Stimulated activated CD4-positive, alpha-beta T cell treated with anti-CD3 and anti-CD28 coated beads, Interleukin-1b, Interleukin-23, amount 100 ng/mL, for 48 hours (primary cell): ENCODE measurements around the gene GRIFIN.
A peak's percentile ranks its signal among the peaks of the same experiment; 100 is the strongest.
"Not testable (repeated sequence)": the region's sequence is repeated elsewhere in the genome, so short reads cannot be mapped to it uniquely, and the experiment has no call there.

Source experiments
- DNase-seq: peaks from one replicate; pipeline ENCODE4 v3.0.0-alpha.2; 2020

GRIFIN gene

DNA sequence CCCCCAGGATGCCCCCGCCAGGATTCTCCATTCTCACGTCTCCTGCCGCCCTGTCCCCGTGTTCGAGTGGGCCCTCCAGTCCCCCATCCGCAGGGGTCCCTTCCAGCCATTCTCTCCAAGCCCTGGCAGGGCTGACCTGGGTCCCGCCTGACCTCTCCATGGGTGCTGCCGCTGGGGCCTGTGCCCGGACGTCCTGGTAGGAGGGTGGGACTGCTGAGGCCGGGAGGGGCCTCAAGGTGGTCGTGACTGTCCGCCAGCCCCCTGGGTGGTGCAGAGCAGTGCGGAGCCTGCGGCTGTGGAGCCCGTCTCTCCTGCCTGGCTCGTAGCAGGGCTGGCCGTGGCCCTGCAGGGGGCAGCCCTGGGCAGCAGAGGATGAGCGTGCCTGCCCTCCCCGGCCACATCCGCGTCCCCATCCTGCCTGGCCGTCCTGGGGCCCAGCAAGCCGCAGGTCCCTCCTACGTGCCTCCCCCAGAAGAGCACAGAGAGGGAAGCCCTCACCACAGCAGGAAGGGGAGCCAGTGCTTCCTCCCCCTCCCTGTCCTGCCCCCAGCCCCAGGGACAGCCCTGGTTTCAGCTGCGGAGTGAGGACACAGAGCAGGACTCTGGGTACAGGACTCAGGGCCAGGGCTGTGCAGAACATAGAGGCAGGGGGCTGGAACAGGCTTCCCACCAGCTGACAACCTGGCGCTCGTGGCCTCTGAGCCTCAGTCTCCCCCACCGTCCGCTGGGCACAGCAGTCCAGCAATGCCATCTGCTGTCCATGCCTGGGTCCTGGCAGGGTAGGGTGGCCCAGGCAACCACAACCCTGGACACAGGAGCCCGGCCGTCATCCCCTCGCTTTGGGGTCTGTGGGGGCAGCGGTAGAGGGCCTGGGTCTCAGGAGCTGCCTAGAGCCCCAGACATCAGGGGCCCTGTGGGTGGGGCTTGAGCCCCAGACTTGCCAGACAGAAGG is 1.5 kb upstream of the GRIFIN start:
- peak; percentile 47 for DNase-seq

DNA sequence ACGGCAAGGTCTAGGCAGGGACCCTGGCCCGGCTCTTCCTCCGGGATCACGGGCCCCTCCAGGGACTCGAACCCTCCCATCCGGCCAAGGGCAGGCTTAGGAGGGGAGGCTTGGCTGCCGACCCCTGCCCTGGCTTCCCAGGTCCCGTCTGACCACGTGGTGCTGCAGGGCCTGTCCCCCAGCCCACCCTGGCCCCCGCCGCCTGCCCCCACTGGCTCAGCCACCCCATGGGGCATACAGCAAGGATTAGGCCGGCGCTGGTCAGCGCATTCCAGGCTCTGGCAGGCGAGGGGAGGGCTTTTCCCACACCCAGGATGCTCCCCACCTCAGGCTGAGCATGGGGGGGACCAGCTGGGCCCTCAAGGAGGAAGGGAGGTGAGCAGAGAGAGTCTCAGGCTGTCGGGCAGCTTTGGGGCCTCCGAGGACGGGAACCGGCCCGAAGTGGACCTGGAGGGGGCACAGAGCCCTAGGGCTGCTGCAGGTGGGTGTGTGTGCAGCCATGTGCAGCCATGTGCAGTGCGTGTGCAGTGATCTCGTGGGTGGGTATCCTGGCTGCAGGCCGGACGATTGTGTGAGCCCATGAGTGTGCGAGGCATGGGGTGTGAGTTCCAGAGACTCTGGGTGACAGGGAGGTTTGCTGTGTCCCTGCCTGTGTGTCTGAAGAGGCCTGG is 713 bp upstream of the GRIFIN start:
- DNase-seq, result no peak

DNA sequence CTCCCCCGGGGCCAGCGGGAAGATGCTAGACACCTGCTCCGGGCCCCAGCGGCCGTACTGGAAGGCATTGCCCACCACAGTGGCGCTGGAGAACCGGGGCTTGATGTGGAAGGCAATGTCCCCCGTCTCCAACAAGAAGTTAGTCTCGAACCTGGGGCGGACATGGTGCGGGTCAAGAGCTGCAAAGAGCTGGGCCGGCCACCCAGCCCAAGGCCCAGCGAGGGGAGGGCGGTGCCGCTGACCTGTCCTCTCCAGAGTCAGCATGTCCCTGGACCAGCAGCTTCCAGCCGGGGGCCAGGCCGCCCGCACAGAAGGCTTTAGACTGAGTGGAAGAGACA is 551 bp downstream of the GRIFIN start:
- no peak for DNase-seq

DNA sequence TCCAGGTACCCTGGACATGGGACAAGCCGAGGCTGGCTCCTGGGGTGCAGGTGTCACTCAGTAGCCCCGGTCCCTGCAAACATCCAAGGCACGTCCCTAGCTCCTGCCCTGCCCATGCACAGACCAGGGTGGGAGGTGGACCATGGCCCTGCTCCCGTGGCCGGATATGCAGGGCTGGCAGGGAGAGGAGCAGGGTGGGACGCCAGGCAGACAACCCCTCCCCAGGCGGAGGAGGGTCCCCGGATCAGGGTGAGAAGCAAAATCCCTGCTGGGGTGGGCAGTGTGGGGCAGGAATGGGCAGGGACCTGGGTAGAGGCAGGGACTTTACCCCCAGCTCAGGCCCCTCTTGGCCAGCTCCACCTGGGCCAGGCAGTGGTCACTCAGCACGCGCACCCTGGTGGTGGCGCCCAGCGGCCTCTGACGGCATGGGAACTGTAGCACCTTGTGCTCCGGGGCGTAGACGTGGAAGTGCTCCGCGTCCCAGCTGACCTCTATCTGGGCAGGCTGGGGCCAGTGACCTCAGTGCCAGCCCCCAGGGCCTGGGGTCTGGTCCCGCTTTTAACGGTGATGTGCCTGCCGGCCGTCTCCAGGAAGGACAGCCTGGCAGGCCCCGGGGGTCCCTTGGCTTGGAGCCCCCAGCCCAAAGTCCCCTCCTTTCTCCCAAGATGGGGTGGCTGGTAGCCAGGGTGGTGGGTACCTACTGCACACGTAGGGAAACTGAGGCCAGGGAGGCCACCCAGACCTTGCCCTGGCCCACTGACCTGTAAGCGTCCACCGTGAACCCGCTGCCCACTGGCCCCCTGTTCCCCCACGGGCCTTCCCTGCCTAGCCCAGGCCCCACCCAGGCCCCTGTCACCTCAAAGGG is 1.2 kb downstream of the GRIFIN start:
- DNase-seq, result no peak

DNA sequence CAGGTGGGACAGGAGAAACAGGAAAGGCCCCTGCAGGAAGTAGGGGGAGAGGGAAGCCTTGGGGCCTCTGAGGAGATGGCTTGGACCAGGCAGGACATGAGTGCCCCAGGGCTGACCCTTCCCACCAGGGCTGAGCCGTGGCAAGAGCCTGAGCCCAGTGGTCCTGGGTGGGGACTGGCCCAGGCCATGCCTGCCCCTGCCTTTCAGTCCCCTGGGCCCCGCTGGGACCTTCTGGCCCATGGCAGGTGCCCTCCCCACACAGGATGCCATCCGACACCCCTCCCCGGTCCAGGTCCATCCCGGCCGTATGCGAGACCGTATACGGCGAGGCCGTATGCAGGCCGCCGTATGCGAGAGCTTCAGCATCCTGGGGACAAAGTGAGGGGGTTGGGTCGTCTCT is 2.0 kb downstream of the GRIFIN start:
- DNase-seq, result no peak

DNA sequence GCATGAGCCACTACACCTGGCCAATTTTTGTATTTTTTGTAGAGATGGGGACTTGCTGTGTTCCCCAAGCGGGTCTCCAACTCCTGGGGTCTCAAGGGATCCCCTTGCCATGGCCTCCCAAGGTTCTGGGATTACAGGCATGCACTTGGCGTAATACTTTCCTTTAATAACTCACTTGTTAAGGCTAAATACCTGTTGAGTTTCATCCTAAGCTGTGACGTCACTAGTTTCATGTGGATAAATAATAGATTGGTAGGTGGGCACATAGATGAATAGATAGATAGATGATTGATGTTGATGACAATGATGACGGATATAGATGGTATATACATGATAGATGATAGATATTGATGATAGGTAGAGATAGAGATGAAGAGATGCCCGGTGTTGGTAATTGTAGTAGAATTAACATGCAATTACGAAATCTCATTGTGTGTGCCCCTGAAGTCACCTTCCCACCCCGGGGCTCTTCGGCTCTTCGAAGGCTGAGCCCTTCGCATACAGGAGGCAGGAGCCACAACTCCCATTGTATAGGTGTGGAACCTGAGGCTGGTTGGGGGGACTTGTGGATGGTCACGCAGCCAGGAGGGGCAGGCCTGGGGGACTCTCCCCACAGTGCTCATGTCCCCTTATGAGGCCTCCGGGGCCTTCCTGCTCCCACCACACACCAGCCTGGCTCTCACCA is 2.6 kb downstream of the GRIFIN start:
- DNase-seq, result no peak

DNA sequence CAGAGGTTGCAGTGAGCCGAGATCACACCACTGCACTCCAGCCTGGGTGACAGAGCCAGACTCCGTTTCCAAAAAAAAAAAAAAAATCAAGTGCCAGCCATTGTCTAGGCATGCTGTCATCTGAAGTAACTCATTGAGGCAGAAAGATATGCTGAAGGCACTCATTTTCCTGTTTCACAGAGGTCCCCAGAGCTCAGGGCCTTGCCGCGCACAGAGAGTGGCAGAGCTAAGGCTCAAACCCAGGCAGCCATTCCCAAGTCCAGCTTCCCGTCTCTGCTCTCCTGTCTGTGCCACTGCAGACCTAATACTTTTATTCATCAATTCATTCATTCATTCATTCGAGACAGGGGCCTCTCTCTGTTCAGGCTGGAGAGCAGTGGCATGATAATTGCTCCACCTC is 3.5 kb downstream of the GRIFIN start:
- no peak for DNase-seq

DNA sequence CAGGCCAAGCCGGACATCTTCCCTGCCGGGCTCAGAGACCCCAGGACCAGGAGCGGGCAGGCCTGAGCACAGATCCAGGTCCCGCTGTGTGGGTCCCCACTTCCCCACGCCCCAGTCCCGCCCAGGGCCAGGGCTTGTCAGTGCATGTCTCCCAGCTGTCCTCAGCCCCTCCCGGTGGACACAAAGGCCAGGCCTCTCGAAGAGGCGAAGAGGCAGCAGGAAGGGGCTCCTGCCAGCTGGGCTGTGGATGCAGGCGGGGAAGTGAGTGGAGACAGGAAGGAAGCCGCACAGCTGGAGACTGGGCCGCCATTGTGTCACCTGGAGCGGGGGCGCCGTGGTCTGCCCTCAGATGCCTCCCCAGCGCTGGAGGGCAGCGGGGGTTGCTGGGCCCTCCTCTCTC is 4.8 kb downstream of the GRIFIN start:
- no peak for DNase-seq

DNA sequence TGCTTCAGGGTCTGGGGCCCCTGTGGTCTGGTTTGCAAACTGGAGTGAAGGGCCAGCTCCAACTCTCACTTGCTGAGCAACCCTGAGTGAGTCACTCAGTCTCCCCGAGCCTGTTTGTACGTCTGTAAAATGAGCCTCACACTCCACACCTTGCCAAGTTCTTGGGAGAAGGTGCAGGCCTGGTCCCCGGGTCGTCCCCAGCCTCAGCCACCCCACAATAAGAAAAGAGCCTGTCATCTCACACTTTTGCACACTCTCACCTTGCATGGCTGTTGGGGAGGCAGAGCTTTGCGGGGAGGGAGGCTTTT is 5.2 kb downstream of the GRIFIN start:
- no peak for DNase-seq

DNA sequence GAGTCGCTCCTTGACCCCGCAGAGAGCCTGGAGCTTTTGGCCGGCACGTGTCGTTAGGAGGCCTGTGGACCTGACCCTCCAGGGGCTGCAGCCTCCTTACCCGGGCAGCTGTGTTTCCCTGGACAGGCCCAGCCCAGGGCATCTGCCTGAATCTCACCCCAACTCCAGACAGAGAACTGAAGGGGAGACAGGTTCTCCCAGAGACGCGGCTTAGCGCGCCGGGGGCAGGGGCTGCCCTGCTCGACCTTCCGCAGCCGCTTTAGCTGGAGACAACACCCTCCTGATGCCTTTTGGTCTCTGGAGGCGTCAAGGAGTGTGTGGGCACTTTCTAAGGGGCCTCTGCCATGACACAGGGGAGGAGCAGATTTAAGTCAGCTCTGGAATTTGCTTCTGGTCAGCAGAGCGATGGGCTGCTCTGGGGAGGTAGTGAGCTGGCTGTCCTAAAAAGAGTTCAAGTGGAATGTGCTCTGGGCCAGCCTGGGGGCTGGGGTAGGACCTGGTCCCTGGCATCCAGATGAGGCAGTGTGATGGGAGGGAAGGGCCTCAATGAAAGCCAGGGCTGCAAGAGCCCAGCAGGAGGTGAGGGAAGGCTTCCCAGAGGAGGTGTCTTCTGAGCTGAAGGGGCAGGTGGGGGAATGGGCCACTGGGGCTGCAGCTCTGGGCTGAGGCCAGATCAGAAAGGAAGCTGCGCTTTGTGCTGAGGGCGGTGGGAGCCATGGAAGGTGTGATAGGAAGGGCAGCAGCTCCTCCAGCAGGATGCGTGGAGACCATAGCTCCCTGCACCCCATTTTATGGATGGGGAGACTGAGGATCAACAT is 5.8 kb downstream of the GRIFIN start:
- DNase-seq, result no peak

DNA sequence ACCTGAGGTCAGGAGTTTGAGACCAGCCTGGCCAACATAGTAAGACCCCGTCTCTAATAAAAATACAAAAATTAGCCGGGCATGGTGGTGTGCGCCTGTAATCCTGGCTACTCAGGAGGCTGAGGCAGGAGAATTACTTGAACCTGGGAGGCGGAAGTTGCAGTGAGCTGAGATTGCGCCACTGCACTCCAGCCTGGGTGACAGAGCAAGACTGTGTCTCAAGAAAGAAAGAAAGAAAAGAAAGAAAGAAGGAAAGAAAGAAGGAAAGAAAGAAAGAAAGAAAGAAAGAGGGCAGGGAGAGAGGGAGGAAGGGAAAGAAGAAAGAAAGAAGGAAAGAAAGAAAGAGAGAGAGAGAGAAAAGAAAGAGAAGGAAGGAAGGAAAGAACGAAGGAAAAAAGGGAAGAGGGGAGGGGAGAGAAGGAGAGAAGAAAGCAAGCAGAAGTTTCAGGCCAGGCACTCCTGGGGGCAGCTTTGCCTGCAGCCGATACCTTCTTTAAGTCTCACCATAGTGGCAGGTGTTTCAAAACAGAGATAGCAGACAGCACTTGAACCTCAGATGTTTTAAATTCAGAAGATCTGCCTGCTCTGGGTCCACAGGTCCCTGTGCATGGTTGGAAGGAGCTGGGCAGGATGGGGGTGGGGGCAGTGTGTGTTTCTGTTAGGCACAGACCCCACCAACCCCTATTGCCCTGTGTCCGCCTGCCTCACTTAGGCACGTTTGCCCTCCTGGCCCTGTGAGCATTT is 6.6 kb downstream of the GRIFIN start:
- DNase-seq, result not testable (repeated sequence)

DNA sequence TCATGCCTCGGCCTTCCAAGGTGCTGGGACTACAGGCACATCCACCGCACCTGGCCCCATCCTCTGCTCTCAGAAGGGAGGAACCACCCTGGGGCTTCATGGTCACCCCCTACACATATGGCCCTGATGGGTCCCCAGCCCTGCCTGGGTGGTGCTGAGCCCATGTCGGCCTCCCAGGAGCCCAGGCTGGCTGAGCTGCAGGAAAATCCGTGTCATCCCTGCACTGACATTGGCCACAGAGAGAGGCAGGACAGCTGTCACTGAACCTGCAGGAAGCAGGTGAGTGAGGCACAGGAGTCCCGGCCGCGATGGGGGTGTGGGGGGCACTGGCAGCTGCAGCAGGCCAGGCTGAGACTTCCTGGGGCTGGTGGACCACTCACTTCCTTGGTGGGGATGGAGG is 8.0 kb downstream of the GRIFIN start:
- DNase-seq, result no peak

DNA sequence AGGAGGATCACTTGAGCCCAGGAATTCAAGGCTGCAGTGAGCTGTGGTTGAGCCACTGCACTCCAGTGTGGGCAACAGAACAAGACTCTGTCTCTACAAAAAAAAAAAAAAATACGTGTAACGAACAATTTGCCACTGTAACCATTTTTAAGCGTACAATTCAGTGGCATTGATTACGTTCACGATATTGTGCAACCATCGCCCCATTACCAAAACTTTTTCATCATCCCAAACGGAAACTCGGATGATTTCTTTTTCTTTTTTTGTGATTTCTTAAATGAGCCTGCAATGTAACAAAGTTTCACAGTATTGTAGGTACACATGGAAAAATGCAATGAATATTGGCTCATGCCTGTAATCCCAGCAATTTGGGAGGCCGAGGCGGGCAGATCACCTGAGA is 9.5 kb downstream of the GRIFIN start:
- no peak for DNase-seq

DNA sequence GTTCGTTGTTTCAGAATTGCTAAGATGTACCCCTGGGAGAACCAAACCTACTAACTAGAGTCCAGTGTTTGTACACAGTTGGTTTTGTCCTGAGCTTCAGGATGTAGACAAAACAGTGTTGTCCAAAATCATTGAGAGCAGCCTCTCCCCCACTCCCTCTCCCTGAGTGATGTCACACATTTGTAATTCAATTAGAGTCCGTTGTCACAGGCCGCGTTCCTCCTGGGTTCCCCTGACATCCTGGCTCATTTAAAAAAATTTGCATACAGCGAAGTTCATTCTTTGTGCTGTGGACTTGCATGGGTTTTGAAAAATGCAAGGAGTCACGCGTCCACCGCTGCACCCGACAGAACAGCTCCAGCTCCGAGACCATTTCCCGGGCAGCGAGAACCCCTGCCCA is 10.3 kb downstream of the GRIFIN start:
- DNase-seq, result no peak

DNA sequence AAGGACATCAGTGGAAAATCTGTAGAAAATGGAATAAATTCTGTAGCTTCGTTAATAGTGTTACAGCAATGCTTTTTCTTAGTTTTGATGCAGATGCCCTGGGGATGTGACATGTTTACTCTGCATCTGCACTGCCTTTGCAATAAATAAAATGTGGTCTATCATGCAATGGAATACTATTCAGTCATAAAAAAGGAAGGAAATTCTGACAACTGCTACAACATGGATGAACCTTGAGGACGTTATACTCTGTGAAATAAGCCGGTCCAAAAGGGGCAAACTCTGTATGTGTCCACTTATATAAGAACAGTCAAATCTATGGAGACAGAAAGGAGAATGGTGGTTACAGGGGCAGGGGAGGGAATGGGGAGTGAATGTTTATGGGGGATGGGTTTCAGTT is 13.5 kb downstream of the GRIFIN start:
- no peak for DNase-seq

DNA sequence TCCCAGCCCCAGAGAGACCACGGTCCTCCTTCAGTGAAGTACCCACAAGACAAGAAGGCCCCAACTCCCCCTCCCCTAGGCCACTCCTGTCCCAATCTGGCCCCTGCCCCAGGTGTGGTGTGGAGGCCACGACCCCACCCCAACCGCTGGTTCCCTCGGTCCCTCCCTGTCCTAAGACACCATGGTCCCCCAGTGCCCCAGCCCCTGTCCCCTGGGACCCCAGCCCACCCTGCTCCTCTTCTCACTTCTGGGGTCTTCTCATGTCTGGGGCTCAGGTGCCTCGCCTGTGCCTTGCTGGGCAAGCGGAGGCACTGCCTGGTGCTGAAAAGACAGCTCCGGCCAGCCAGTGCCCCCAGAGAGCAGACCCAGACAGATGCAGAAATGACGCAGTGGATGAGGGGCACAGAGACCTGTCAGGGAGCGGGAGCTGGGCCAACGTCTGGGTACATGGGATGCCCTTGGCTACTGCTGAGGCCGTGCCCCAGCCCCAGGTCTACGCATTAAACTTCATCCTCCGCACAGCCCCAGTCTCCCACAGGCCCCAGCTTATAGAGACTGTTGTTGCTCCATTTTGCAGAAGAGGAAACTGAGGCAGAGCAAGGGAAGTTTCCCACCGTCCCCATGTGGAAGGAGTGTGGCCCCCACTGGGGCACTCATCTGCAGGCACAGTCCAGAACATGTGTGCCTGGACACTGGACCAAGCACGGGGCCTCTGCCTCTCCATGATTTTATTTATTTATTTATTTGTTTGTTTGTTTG is 14.8 kb downstream of the GRIFIN start:
- no peak for DNase-seq

DNA sequence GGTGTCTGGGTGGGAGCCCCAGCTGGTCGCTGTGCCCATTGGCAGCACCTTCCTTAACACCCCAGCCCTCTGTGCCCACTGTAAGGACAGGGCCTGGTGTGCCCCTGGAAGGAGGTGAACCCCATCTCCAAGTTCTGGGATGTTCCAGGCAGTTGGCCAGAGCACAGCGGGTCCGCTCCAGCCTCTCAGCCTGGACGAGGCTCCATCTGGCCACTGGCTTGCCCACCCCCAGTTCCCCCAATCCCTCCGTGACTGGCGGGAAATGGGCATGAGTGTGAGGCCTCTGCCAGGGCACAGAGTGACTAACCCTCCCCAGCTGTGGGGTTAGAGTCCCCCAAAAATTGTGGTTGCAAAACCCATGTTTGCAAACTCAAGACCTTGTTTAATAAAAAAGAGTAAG is 15.6 kb downstream of the GRIFIN start:
- no peak for DNase-seq

DNA sequence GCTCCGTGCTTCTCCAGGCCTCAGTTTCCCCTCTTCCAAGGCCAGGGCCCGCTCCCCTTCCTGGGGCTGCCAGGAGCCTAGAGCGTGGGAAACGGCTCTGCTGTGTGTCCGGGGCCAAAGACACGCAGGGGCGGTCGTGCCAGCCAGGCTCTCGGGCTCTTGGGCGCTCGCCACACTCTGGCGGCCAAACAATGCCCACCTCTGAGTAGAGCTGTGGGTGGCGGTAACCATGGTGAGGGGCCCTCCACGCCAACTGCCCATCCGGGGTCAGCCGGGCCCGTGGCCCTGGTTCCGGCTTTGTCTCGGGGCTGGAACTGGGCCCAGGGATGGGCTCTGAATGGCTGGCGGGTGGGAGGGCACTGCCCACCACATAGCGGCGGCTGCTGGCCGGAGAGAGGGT is 16.0 kb downstream of the GRIFIN start:
- no peak for DNase-seq

DNA sequence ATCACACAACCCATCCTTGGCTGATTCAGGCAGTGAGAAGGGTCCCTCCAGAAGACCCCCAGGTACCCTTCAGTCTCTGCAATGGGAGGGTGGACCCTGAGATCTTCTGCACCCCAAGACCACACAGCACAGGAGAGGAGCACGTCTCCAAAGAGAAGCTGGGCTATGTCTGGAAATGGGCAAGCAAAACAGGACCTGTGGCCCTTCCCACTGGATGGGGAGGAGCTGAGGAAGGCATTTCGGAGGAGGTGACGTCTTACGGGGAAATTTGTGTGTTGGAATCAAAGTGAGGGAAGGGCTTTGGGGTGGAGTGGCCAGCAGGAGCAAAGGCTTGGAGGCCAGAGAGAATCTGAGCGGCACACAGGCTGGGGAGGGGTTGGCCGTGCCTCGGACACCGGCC is 16.5 kb downstream of the GRIFIN start:
- DNase-seq, result no peak

DNA sequence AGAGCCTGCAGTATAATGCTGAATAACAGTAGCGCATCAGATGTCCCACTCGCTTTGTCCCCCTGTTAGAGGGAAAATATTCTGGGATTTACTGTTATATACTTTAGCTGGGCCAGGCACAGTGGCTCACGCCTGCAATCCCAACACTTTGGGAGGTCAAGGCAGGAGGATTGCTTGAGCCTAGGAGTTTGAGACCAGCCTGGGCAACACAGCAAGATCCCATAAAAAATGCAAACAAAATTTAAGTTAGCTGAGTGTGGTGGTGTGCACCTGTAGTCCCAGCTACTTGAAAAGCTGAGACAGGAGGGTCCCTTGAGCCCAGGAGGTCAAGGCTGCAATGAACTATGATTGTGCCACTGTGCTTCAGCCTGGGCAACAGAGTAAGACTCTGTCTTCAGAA is 22.3 kb downstream of the GRIFIN start:
- DNase-seq, result not testable (repeated sequence)
